GM12865 (cell line): ENCODE measurements around the gene MYO15A.

Experiments
- DNase-seq: peaks from one replicate; pipeline ENCODE4 v3.0.0; 2010; ENCODE audit warnings: low read depth
- H3K4me3 ChIP-seq: 2 replicates; pipeline ENCODE4 v1.5.1; 2011; ENCODE audit warnings: mild to moderate bottlenecking, low read depth, low read length, control low read depth
- TF ChIP-seq, protein P1 (sequence below): IDR thresholded peaks from 2 replicates; pipeline ENCODE4 v1.5.1; 2011; ENCODE audit warnings: low read length, control low read depth, low read depth, inconsistent platforms; ENCODE audit not compliant: insufficient read depth; ENCODE audit errors: missing control alignments

The MYO15A gene

DNA sequence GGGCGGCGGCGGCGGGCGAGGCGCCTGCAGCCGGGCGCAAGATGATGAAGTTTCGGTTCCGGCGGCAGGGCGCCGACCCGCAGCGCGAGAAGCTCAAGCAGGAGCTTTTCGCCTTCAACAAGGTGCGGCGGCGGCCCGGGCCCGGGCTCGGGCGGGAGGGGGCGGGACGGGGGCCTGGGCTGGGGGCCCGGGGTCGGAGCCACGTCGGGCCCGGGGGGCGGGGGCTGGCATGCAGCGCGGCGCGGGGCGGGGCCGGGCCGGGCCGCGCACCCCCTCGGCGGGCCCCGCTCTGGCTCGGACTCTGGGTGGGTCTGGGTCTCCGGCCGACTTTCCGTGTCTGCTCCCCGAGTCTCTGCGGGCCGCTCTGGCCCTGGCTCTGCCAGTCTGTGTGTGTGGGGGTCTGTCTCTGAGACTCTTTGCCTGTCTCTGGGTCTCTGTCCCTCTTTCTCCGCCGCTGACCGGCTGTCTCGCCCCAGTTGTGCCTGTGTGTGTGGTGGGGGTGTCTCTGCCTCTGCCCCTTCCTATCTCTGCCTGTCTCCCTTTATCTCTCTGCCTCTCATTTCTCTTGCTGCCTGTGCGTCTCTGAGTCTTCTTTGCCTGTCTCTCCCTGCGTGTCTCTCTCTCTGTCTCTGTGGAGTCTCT is 117.2 kb downstream of the MYO15A start:
- TF ChIP-seq, protein P1, sequence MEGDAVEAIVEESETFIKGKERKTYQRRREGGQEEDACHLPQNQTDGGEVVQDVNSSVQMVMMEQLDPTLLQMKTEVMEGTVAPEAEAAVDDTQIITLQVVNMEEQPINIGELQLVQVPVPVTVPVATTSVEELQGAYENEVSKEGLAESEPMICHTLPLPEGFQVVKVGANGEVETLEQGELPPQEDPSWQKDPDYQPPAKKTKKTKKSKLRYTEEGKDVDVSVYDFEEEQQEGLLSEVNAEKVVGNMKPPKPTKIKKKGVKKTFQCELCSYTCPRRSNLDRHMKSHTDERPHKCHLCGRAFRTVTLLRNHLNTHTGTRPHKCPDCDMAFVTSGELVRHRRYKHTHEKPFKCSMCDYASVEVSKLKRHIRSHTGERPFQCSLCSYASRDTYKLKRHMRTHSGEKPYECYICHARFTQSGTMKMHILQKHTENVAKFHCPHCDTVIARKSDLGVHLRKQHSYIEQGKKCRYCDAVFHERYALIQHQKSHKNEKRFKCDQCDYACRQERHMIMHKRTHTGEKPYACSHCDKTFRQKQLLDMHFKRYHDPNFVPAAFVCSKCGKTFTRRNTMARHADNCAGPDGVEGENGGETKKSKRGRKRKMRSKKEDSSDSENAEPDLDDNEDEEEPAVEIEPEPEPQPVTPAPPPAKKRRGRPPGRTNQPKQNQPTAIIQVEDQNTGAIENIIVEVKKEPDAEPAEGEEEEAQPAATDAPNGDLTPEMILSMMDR: no peak
- no peak for DNase-seq
- peak overlapping the region; percentile 53 for H3K4me3 ChIP-seq

GRCh38 chr17:18226284-18226945 is 117.9 kb downstream of the MYO15A start:
- H3K4me3 ChIP-seq: peak overlapping the region; percentile 53
- DNase-seq: no peak
- TF ChIP-seq, protein P1: no peak

DNA sequence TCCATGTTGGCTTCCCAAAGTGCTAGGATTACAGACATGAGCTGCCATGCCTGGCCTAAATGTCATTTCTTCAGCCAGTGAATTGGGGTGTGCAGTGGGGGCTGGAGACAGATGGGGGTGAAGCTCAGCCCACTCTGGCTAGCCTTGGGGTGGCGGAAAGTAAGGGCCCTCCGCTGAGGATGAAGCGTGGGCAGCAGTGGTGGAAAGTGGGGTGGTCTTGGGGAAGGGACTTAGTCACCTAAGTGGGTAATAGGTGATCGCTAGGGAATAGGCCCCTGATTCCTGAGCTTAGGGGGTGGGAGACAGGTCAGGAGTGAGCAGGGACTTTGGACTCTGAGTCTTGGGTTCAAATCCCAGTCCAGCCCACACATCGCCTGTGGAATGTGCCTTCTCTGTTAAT is 119.1 kb downstream of the MYO15A start:
- H3K4me3 ChIP-seq: no peak overlapping the region
- TF ChIP-seq, protein P1: no peak
- no peak for DNase-seq

GRCh38 chr17:18228176-18228682 is 119.7 kb downstream of the MYO15A start:
- H3K4me3 ChIP-seq: no peak overlapping the region
- no peak for DNase-seq
- TF ChIP-seq, protein P1: no peak

GRCh38 chr17:18229254-18229653 is 120.7 kb downstream of the MYO15A start:
- no peak overlapping the region for H3K4me3 ChIP-seq
- TF ChIP-seq, protein P1: no peak
- DNase-seq: no peak
